Panc1 (cell line): ENCODE measurements around the gene DUSP14.

Experiments used
- CTCF ChIP-seq: fragments of 450-650 bp; IDR thresholded peaks from 2 replicates; pipeline ENCODE4 v1.5.1; 2017; ENCODE audit warnings: mild to moderate bottlenecking
- REST ChIP-seq, 2 experiments: IDR thresholded peaks; 2 replicates each; pipeline ENCODE4 v1.6.1; 2011 to 2012; ENCODE audit warnings: low read depth in 2 of 2, control low read depth in 1 of 2, low read length in 1 of 2, mild to moderate bottlenecking in 1 of 2, moderate library complexity in 1 of 2; ENCODE audit not compliant: insufficient read depth in 1 of 2

- TF ChIP-seq CTCF, result no peak
- no peak for TF ChIP-seq REST (IDR thresholded peaks at IDR 0.05; ENCODE audit: insufficient read depth in 1 of 2, low read depth in 2 of 2, low read length in 1 of 2)
Observed at GRCh38 chr17:37505333-37505732, 15.6 kb downstream of the DUSP14 start.
